Bronchial epithelial cell (primary cell): ENCODE measurements around the gene KRTAP9-1. TPM values are rescaled to one million over a fixed set of nuclear protein-coding genes. Genes with fewer than 3 reads are reported as not detected.
"Not testable (repeated sequence)": the region's sequence is repeated elsewhere in the genome, so short reads cannot be mapped to it uniquely, and the experiment has no call there.

ENCODE experiments used
- DNase-seq: peaks from one replicate; pipeline ENCODE4 v3.0.0-alpha.2; 2010; ENCODE audit warnings: low read depth
- FAIRE-seq: peaks from 2 replicates; lab custom pipeline; 2011; peaks lifted over from hg19 to GRCh38; lab: Jason Lieb, UNC
- H3K27me3 ChIP-seq: 2 replicates; pipeline ENCODE4 v1.5.1; 2011; ENCODE audit warnings: low read length; ENCODE audit not compliant: control insufficient read depth, insufficient read depth
- H3K36me3 ChIP-seq: 2 replicates; pipeline ENCODE4 v1.5.1; 2011; ENCODE audit warnings: low read length; ENCODE audit not compliant: control insufficient read depth, insufficient read depth
- H3K4me3 ChIP-seq: 2 replicates; pipeline ENCODE4 v1.5.1; 2011; ENCODE audit warnings: mild to moderate bottlenecking, low read depth, low read length, control low read depth
- CTCF ChIP-seq: IDR thresholded peaks from 2 replicates; pipeline ENCODE4 v1.5.1; 2011; ENCODE audit warnings: mild to moderate bottlenecking, moderate library complexity, low read length, control low read depth, inconsistent platforms; ENCODE audit not compliant: insufficient read depth, severe bottlenecking
- total RNA-seq: library from RNA; depleted of rRNA; stranded (reverse); fragments of >200 nt; gene quantifications from 2 replicates; pipeline ENCODE4 v1.2.1, GENCODE V29; 2014

The KRTAP9-1 gene
- total RNA-seq, 1 donor from 2014 or later: not detected

- Histone ChIP-seq H3K36me3 (no peaks in the 10 kb centered on the region), H3K4me3 (no peak overlapping the region), H3K27me3 (peaks cover 3% of the 10 kb centered on the region)
- DNase-seq (peak; percentile 87), FAIRE-seq (no peak)
- no peak for TF ChIP-seq CTCF
Measured at GRCh38 chr17:41211845-41212466, 22.3 kb downstream of the KRTAP9-1 start.

- Histone ChIP-seq H3K36me3 (no peaks in the 10 kb centered on the region), H3K4me3 (no peak overlapping the region), H3K27me3 (peaks cover 3% of the 10 kb centered on the region)
- no peak for DNase-seq
- no peak for TF ChIP-seq CTCF
- FAIRE-seq: no peak
Measured at GRCh38 chr17:41212524-41213169, 23.0 kb downstream of the KRTAP9-1 start.

- Histone ChIP-seq H3K4me3 (no peak overlapping the region), H3K36me3 (no peaks in the 10 kb centered on the region), H3K27me3 (peaks cover 3% of the 10 kb centered on the region)
- DNase-seq (no peak), FAIRE-seq (no peak)
- TF ChIP-seq CTCF: no peak
Measured at GRCh38 chr17:41215681-41216080, 26.0 kb downstream of the KRTAP9-1 start.

- FAIRE-seq (no peak), DNase-seq (no peak)
- H3K36me3 ChIP-seq: no peaks in the 10 kb centered on the region
- no peaks in the 10 kb centered on the region for H3K27me3 ChIP-seq
- no peak for TF ChIP-seq CTCF
- no peak overlapping the region for H3K4me3 ChIP-seq
Measured at GRCh38 chr17:41223821-41224220, 34.1 kb downstream of the KRTAP9-1 start.

GRCh38 chr17:41226051-41226450 lies 36.4 kb downstream of the KRTAP9-1 start:
- H3K27me3 ChIP-seq: no peaks in the 10 kb centered on the region
- FAIRE-seq: no peak
- no peaks in the 10 kb centered on the region for H3K36me3 ChIP-seq
- TF ChIP-seq CTCF: no peak
- no peak overlapping the region for H3K4me3 ChIP-seq
- DNase-seq: no peak

GRCh38 chr17:41226598-41227095 lies 37.0 kb downstream of the KRTAP9-1 start, which contains the start of gene KRTAP9-2:
Gene KRTAP9-2, plus strand, starts transcription at chr17:41226648. Its CDS starts 7 bp downstream, at chr17:41226655.
- not testable (repeated sequence) for H3K36me3 ChIP-seq, H3K27me3 ChIP-seq, FAIRE-seq, DNase-seq, H3K4me3 ChIP-seq
